ENCODE measurements around the gene ZNF341.

The ZNF341 gene

DNA sequence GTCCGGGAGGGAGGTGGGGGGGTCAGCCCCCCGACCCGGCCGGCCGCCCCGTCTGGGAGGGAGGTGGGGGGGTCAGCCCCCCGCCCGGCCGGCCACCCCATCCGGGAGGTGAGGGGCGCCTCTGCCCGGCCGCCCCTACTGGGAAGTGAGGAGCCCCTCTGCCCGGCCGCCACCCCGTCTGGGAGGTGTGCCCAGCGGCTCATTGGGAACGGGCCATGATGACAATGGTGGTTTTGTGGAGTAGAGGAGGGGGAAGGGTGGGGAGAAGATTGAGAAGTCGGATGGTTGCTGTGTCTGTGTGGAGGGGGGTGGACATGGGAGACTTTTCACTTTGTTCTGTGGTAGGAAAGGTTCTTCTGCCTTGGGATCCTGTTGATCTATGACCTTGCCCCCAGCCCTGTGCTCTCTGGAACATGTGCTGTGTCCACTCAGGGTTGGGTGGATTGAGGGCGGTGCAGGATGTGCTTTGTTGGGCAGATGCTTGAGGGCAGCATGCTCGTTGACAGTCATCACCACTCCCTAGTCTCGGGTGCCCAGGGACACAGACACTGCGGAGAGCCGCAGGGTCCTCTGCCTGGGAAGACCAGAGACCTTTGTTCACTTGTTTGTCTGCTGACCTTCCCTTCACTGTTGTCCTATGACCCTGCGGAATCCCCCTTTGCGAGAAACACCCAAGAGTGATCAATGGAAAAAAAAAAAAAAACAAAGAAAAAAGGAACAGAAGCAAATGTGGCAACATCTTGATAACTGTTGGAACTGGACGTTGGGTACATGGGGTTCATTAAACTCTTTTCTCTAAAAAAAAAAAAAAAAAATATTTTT is 30.0 kb upstream of the ZNF341 start:
- no peaks in the 10 kb centered on the region for H3K27me3 ChIP-seq (replicated peaks)
- no peak overlapping the region for H3K4me3 ChIP-seq (ENCODE audit: low read depth, low read length)
- no peak for DNase-seq
- no peak overlapping the region for H3K27ac ChIP-seq
- no peaks in the 10 kb centered on the region for H3K36me3 ChIP-seq (replicated peaks)
- in situ Hi-C loops (cut with HindIII; ENCODE audit: low pct_ligation_motif_present, low sequenced_read_pairs), result no loop called here
- TF ChIP-seq, protein P1, sequence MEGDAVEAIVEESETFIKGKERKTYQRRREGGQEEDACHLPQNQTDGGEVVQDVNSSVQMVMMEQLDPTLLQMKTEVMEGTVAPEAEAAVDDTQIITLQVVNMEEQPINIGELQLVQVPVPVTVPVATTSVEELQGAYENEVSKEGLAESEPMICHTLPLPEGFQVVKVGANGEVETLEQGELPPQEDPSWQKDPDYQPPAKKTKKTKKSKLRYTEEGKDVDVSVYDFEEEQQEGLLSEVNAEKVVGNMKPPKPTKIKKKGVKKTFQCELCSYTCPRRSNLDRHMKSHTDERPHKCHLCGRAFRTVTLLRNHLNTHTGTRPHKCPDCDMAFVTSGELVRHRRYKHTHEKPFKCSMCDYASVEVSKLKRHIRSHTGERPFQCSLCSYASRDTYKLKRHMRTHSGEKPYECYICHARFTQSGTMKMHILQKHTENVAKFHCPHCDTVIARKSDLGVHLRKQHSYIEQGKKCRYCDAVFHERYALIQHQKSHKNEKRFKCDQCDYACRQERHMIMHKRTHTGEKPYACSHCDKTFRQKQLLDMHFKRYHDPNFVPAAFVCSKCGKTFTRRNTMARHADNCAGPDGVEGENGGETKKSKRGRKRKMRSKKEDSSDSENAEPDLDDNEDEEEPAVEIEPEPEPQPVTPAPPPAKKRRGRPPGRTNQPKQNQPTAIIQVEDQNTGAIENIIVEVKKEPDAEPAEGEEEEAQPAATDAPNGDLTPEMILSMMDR (IDR thresholded peaks at IDR 0.05; ENCODE audit: low read depth, low read length, missing control alignments), result no peak

DNA sequence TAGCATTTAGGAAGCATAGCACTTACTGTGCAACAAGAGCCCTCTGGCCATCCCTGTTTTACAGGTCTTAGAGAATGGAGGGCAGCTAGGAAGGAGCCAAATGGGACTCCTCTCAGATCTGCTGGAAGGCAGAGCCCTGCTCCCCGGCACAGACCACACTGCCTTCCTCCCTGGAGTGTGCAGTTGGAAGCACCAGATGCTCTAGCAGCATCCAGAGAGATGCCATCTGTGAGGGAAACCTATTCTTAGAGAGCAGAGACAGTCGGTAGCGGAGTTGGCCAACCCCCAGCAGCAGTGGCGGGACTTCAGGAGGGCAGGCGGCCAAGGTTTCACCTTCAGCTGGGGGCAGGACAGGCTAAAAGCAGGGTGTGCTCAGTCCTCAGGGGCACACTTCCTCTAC is 28.9 kb upstream of the ZNF341 start:
- no peak overlapping the region for H3K27ac ChIP-seq
- in situ Hi-C loops (cut with HindIII; ENCODE audit: low pct_ligation_motif_present, low sequenced_read_pairs), result no loop called here
- TF ChIP-seq, protein P1 (IDR thresholded peaks at IDR 0.05; ENCODE audit: low read depth, low read length, missing control alignments), result no peak
- H3K36me3 ChIP-seq (replicated peaks), result no peaks in the 10 kb centered on the region
- no peak for DNase-seq
- no peaks in the 10 kb centered on the region for H3K27me3 ChIP-seq (replicated peaks)
- no peak overlapping the region for H3K4me3 ChIP-seq (ENCODE audit: low read depth, low read length)

DNA sequence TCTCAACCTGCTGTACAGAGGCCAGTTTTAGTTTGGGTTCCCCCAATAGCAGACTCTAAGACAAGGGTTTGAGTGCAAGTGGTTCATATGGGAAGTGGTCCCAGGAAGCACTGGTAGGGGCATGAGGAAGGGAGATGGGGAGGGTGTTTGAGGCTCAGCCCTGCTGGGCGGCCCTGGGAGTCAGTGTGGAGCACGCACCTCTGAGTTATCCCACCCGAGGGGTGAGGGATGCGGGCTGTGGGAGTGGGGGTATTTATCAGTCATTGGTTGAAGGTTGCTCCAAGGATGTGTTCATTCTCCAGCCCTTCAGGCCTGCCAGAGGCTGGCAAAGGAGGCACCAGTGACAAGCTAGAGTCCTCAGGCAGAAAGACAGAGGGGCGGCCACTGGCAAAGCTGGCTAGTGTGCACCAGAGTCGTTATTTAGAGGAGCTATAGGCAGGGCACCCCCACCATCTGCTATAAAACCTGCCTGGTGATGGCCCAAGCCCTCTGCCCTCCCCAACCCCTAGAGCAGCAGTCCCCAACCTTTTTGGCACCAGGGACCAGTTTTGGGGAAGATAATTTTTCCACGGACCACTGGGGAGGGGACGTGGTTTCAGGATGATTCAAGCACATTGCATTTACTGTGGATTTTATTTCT is 28.2 kb upstream of the ZNF341 start:
- H3K36me3 ChIP-seq (replicated peaks), result no peaks in the 10 kb centered on the region
- in situ Hi-C loops (cut with HindIII; ENCODE audit: low pct_ligation_motif_present, low sequenced_read_pairs), result no loop called here
- H3K27me3 ChIP-seq (replicated peaks), result no peaks in the 10 kb centered on the region
- H3K27ac ChIP-seq, result no peak overlapping the region
- TF ChIP-seq, protein P1 (IDR thresholded peaks at IDR 0.05; ENCODE audit: low read depth, low read length, missing control alignments), result no peak
- no peak overlapping the region for H3K4me3 ChIP-seq (ENCODE audit: low read depth, low read length)
- DNase-seq, result no peak

DNA sequence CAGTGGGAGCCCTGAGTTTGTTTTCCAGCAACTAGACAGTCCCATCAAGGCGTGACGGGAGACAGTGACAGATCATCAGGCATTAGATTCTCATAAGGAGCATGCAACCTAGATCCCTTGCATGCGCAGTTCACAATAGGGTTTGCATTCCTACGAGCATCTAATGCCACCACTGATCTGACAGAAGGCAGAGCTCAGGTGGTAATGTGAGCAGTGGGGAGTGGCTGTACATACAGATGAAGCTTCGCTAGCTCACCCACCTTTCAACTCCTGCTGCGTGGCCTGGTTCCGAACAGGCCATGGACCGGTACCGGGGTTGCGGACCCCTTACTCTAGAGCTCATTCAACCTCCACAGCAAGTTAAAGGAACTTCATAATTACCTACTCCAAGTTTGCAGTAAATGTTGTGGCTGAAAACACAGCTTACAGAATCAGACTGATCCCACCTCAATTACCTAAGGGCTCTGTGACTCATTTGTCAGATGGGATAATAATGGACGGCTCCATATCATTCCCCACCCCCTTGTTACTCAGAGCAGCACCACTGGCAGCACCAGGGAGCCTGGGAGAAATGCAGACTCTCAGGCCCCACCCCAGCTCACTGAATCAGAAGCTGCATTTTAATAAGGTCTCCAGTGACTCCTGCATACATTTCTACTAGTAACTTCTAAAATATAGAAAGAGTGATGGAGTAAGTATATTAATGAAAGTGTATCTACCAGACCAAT is 27.4 kb upstream of the ZNF341 start:
- H3K27me3 ChIP-seq (replicated peaks), result no peaks in the 10 kb centered on the region
- no peak overlapping the region for H3K4me3 ChIP-seq (ENCODE audit: low read depth, low read length)
- no peaks in the 10 kb centered on the region for H3K36me3 ChIP-seq (replicated peaks)
- TF ChIP-seq, protein P1 (IDR thresholded peaks at IDR 0.05; ENCODE audit: low read depth, low read length, missing control alignments), result no peak
- no peak overlapping the region for H3K27ac ChIP-seq
- DNase-seq, result no peak
- in situ Hi-C loops (cut with HindIII; ENCODE audit: low pct_ligation_motif_present, low sequenced_read_pairs), result no loop called here

DNA sequence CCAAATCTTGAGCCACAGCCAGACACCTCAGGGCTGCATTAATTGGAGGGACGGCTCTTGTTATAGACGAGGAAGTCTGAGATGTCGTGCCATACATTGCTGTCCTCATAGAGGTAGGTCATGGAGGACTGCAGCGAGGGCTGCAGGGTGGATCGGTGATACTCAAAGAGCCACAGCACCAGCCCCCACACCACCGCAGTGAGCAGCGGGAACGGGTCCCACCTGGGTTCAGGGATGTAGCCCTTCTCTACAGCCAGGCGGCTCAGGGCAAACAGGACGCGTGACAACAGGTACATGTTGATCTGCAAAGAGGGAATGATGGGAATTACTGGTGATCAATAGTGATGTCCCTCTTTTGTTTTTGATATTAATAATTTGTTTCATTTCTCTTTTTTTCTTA is 24.1 kb upstream of the ZNF341 start:
- Histone ChIP-seq H3K4me3 (ENCODE audit: low read depth, low read length) (no peak overlapping the region), H3K27me3 (replicated peaks) (no peaks in the 10 kb centered on the region), H3K27ac (no peak overlapping the region), H3K36me3 (replicated peaks) (no peaks in the 10 kb centered on the region)
- in situ Hi-C loops (cut with HindIII; ENCODE audit: low pct_ligation_motif_present, low sequenced_read_pairs), result no loop called here
- no peak for DNase-seq
- TF ChIP-seq, protein P1 (IDR thresholded peaks at IDR 0.05; ENCODE audit: low read depth, low read length, missing control alignments), result no peak

Measured in brain microvascular endothelial cell (primary cell).